GM18909 (cell line): ENCODE data around the gene LSM7.
"Not testable (repeated sequence)": the region's sequence is repeated elsewhere in the genome, so short reads cannot be mapped to it uniquely, and the experiment has no call there.

ENCODE experiments used
- ATAC-seq: cut with Tn5 transposase; IDR thresholded peaks from one replicate; pipeline ENCODE4 v1.9.1; 2021; ENCODE audit warnings: mild to moderate bottlenecking; ENCODE audit not compliant: unreplicated experiment, poor library complexity

The LSM7 gene

DNA sequence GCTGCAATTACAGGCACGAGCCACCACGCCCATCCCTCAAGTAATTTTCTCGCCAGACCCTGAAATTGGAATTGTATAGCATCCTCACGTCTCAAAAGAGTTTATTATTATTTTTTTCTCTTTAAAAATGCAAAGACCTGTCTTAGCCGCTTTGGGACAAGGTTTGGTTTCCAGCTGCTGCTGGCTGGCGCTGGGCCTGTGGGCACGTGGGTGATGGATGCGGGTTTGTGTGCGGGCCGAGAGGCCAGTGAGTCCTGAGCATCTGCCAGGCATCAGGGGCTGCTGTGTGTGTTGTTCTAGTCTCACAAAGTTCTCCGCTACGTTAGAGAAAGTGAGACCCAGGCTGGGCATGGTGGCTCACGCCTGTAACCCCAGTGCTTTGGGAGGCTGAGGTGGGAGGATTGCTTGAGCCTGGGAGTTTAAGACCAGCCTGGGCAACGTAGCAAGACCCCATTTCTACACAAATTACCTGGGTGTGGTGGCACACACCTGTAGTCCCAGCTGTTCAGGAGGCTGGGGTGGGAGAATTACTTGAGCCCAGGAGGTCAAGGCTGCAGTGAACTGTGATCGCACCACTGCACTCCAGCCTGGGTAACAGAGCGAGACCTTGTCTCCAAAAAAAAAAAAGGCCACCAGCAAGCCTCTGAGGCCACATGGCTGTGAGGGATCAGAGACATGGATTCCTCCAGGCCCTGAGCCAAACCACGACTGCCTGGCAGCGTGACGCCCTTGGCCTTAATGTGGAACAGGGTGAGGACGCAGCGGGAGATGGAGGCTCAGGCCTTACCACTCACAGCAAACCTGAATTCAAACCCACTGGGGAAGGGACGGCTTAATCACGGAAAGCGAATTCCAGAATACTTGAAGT lies 27.0 kb upstream of the LSM7 start:
- no peak for ATAC-seq

DNA sequence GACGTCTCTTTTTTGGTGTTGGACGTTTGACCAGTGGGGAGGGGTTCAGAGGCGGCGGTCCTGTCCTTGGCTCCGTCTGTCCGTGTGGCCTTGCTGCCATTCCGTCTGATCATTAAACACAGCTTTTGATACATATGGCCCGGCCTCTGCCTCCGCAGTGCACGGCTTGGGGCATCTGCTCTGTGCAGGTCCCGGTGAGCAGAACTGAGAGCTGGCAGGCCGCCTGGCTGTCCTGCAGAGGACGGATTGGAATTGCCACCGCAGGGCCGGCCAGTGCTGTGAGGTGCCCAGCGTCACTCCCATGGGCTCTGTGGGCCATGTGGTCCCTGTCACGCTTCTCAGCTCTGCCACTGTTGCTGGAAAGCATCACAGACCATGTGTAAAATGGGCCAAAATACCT lies 26.3 kb upstream of the LSM7 start:
- ATAC-seq = no peak

DNA sequence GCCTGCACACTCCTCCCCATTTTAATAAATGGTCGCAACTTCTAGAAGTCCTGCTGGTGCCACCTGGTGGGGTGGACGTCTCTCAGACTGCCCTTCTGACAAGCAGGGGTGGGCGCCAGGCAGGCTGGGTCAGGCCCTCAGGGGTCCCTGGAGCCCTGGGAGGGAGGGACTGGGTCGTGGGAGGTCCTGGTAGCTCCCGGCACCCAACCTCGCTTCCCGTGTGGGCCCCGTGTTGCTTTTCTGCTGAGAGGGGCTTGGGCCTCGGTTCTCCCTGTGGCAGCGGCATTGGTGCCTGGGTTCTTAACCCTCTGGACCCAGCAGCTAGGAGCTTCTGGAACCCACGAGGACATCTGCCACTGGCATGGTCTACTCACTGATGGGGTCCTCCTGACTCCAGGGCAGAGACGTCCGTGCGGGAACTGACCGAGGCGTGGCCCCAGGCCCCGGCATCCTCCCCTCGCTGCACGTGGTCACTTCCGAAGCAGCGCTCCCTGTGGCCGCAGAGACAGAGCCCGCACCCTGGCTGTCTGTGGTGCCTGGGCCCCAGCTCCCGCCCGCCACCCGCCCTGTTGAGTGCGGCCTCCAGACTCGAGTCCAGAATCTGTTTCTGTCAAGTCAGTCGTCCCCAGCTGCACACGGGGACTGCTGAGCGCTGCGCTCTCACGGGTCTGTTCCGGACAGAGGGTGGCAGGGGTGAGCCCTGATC lies 25.7 kb upstream of the LSM7 start:
- ATAC-seq = no peak

DNA sequence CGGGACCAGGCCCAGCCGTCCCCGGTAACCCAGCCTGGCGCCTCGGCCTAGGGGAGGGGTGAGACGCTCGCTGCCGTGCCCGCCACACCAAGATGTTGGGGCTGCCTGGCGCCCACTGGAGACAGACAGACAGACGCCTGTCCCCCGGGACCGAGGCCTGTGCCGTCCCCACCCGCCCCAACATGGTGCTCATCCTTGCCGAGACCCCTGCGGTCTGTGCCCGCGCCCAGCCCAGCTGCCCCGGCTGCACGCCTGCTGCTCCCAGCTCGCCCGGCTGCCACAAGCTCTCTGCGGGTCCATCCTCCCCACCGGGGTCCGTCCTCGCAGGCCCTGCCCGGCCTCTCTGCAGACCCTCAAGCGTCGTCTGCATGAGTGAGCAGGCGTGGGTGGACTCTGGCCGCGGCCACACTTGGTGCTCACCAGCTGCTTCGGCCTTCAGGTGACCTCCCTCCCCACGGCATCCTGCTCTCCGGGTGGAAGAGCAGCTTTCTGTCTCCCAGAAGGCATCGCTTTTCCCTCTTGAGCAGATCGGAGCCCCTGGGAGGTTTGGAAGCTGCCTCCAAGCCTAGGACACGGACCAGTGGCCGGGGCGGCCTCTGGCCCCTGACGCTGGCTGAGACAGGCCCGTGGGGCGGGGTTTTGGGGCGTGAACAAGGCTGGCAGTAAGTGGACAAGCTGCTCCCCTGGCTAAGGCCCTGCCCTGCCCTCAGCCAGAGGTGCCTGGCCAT lies 24.9 kb upstream of the LSM7 start:
- ATAC-seq = no peak

- no peak for ATAC-seq
These were observed 23.7 kb upstream of the LSM7 start for GRCh38 chr19:2352121-2352520.

DNA sequence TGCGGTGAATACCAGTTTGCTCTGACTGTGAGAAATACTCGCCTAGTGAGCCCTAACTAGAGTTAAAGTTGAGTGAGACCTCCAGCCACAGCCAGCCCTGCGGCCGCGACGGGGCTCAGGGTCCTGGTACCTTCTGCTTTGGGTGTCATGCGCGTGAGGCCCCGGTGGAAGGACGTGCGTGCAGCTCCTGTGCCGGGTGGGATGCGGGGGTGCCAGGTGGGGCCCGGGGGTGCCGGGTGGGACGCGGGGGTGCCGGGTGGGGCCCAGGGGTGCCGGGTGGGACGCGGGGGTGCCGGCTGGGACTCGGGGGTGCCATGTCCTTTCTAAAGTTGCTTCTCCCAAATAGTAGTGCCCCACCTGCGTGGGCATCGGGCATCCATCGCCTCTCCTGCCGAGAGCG lies 23.2 kb upstream of the LSM7 start:
- no peak for ATAC-seq

DNA sequence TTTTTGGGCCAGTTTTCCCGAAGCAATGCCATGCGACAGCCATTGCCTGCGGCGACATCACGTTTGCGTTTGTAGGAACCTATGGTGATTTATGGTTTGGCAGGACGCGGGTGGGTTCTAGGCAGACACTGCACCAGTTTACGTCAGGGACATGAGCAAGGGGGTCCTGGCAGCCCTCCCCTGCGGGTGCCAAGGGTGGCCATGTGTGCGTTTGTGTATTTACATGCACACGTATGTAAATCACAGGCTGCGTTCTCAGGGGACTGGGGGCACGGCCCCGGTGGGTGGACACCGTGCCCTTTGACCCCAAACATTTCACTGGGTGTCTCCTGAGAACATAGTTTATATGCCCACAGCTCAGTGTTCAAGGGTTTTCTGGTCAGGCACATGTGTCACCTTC lies 22.3 kb upstream of the LSM7 start:
- ATAC-seq = no peak

DNA sequence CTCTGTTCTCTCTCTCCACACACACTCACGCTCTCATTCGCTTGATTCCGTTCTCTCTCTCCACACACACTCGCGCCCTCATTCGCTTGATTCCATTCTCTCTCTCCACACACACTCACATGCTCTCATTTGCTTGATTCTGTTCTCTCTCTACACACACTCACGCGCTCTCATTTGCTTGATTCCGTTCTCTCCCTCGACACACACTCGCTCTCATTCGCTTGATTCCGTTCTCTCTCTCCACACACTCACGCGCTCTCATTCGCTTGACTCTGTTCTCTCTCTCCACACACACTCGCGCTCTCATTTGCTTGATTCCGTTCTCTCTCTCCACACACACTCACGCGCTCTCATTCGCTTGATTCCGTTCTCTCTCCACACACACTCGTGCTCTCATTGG lies 21.4 kb upstream of the LSM7 start:
- ATAC-seq = not testable (repeated sequence)

GRCh38 chr19:2345794-2346663 lies 17.6 kb upstream of the LSM7 start:
- no peak for ATAC-seq

DNA sequence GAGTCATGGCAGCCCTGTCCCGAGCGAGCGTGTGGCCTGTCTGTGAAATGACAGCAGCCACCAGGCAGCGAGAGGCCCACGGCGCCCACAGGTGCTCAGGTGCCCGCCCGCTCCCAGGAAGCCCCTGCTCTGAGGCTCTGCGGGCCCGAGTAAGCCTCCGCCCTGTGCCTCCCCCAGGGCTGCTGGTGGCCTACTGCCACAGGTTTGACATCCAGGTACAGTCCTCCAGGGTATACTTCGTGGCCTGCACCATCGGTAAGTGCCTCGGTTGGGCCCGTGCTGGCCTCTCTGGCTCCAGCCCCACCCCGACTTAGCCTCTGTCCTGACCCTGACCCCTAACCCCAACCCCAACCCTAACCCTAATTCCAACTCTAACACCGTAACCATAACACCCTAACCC lies 16.7 kb upstream of the LSM7 start:
- ATAC-seq = no peak

DNA sequence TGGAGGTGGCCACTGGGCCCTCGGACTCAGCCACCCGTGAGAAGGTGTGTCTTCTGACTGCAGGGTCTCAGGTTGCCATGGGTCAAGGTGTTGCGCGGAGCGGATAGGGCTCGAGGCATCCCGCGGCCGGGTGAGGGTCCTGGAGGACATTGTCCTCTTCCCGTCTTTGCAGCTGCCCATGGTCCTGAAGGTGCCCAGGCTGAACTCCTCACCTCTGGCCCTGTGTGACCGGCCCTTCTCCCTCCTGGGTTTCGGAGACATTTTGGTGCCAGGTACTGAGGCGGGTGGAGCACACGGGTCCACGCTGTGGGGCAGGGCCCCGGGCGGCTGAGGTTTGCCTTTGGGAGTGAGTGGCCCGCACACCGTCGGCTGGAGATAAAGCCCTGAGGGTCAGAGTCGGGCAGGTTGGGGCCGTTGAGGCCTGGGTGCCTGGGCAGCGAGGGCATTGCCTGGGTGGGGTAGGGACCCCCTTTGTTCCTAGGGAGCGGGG lies 16.0 kb upstream of the LSM7 start:
- ATAC-seq = no peak

DNA sequence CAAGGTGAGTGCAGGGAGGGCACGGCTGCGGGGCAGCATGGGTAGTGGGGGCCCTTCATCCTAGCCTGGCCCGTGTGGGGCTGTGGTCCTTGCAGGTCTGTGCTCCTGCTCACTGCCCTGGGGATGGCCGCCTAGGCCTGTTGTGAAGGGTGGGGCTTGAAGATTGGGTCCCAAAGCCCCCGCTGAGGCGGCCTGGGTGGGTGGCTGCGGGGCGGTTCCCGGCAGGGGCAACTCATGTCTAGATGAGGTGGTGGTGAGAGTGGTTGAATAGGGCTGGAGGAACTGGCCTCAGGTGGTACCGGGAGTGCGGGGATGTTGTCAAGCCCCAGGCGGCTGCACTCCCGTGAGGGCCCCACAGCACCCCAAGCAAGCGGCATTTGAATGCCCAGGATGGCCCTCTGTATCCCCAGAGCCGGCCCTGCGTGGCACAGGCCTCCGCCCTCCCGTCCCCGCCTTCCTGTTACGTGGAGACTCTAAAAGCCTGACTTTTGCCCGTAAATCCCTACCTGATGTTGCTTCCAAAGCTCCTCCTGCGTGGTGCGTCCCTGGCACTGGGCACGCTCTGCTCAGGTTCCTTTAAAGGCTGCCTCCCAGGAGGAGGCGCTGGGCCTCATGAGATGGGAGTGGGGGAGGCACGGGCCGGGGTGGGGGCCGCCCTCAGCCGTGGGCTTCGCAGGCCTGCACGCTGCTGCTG lies 15.1 kb upstream of the LSM7 start:
- no peak for ATAC-seq

- ATAC-seq = no peak
These were observed 14.4 kb upstream of the LSM7 start for GRCh38 chr19:2342656-2343288.

- no peak for ATAC-seq
These were observed 13.6 kb upstream of the LSM7 start for GRCh38 chr19:2341982-2342381.

GRCh38 chr19:2341244-2341751 lies 12.9 kb upstream of the LSM7 start:
- ATAC-seq = no peak

- no peak for ATAC-seq
These were observed 12.3 kb upstream of the LSM7 start for GRCh38 chr19:2340496-2341243.

DNA sequence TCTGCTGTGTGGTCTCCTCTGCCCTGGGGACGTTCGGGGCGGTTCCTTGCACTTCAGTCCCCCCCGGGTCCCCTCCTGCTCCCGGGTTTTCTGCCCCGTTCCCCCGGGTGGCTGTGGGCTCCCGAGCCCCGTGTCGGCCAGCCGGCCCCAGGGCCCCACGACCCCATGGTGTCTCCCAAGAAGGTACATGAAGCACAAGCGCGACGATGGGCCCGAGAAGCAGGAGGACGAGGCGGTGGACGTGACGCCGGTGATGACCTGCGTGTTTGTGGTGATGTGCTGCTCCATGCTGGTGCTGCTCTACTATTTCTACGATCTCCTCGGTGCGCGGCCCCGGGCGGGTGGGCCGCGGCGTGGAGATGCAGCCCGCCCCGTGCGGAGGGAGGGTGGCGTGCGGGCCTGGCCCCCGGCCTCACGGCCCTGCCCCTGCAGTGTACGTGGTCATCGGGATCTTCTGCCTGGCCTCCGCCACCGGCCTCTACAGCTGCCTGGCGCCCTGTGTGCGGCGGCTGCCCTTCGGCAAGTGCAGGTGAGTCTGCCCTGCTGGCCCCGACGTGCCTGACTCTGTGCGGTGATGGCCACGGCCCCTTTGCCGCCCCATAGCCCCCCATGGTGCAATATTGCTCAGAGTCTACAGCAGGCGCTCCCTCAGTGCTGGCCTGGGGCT lies 11.4 kb upstream of the LSM7 start:
- no peak for ATAC-seq
